AG04449 (cell line): Measurements from ENCODE around the gene IFNL3.
"Not testable (repeated sequence)": the region's sequence is repeated elsewhere in the genome, so short reads cannot be mapped to it uniquely, and the experiment has no call there.

Experiments used
- CTCF ChIA-PET: fragments of 350-600 bp; formaldehyde crosslinking; extraction: SDS; loops from one replicate; lab custom pipeline; 2021; ENCODE audit warnings: antibody characterized with exemption; lab: Yijun Ruan, JAX
- POLR2A ChIA-PET: fragments of 400-600, 350-600 bp; formaldehyde crosslinking; extraction: SDS; loops from one replicate; lab custom pipeline; 2020; ENCODE audit warnings: antibody characterized with exemption, inconsistent platforms; lab: Yijun Ruan, JAX
- DNase-seq: peaks from one replicate; pipeline ENCODE4 v3.0.0-alpha.2; 2010; ENCODE audit warnings: low read depth, low spot score
- H3K4me3 ChIP-seq: 2 replicates; pipeline ENCODE4 v1.5.1; 2011; ENCODE audit warnings: low read depth, mild to moderate bottlenecking, control low read depth, low read length
- CTCF ChIP-seq: IDR thresholded peaks from one replicate; pipeline ENCODE4 v1.5.1; 2011; ENCODE audit warnings: mild to moderate bottlenecking, moderate library complexity, low read length, control low read depth, inconsistent platforms; ENCODE audit not compliant: insufficient read depth; ENCODE audit errors: missing control alignments

Gene IFNL3

GRCh38 chr19:39244410-39245100, at the start of gene IFNL3:
Gene IFNL3 (minus strand): TSS chr19:39245006. CDS start chr19:39244967, 39 bp downstream.
- H3K4me3 ChIP-seq, POLR2A ChIA-PET, CTCF ChIA-PET, DNase-seq: not testable (repeated sequence)

GRCh38 chr19:39293394-39293793, 48.6 kb upstream of the IFNL3 start:
- TF ChIP-seq CTCF = no peak
- POLR2A ChIA-PET = no interaction called here
- H3K4me3 ChIP-seq = no peak overlapping the region
- no peak for DNase-seq
- CTCF ChIA-PET = no interaction called here

GRCh38 chr19:39284032-39284431, 39.2 kb upstream of the IFNL3 start:
- H3K4me3 ChIP-seq = no peak overlapping the region
- no peak for TF ChIP-seq CTCF
- CTCF ChIA-PET = no interaction called here
- POLR2A ChIA-PET = no interaction called here
- no peak for DNase-seq

GRCh38 chr19:39282021-39282420, 37.2 kb upstream of the IFNL3 start:
- no peak overlapping the region for H3K4me3 ChIP-seq
- POLR2A ChIA-PET = no interaction called here
- CTCF ChIA-PET = no interaction called here
- no peak for DNase-seq
- TF ChIP-seq CTCF = no peak

- no peak overlapping the region for H3K4me3 ChIP-seq
- no peak for DNase-seq
- no peak for TF ChIP-seq CTCF
- POLR2A ChIA-PET = no interaction called here
- CTCF ChIA-PET = no interaction called here
Measured at GRCh38 chr19:39277598-39277997, 32.8 kb upstream of the IFNL3 start.

GRCh38 chr19:39276740-39277139, 31.9 kb upstream of the IFNL3 start:
- H3K4me3 ChIP-seq = no peak overlapping the region
- CTCF ChIA-PET = no interaction called here
- TF ChIP-seq CTCF = no peak
- no peak for DNase-seq
- POLR2A ChIA-PET = no interaction called here

GRCh38 chr19:39275578-39275977, 30.8 kb upstream of the IFNL3 start:
- no peak for TF ChIP-seq CTCF
- no peak for DNase-seq
- CTCF ChIA-PET = no interaction called here
- no peak overlapping the region for H3K4me3 ChIP-seq
- POLR2A ChIA-PET = no interaction called here

GRCh38 chr19:39273859-39274258, 29.1 kb upstream of the IFNL3 start:
- DNase-seq, H3K4me3 ChIP-seq, CTCF ChIA-PET, POLR2A ChIA-PET: not testable (repeated sequence)
